ENCODE measurements around the gene PLEKHA5.

- no peak for TF ChIP-seq TEAD4 (IDR thresholded peaks at IDR 0.05; ENCODE audit: borderline replicate concordance, insufficient read depth)
- no peak for TF ChIP-seq CTCF (IDR thresholded peaks at IDR 0.05)
- TF ChIP-seq EP300 (IDR thresholded peaks at IDR 0.05; ENCODE audit: borderline replicate concordance in 1 of 2, low read depth in 1 of 2, low read length in 1 of 2) = no peak
- TF ChIP-seq MXI1 (IDR thresholded peaks at IDR 0.05; ENCODE audit: low read depth, low read length) = no peak
- TF ChIP-seq EZH2phosphoT487 (IDR thresholded peaks at IDR 0.05; ENCODE audit: borderline replicate concordance, low read depth) = no peak
- TF ChIP-seq POLR2AphosphoS5 (IDR thresholded peaks at IDR 0.05; ENCODE audit: low read depth, low read length) = no peak
- TF ChIP-seq CHD2 (IDR thresholded peaks at IDR 0.05; ENCODE audit: low read length, partially characterized antibody) = no peak
- no peak for TF ChIP-seq FOXM1 (IDR thresholded peaks at IDR 0.05; ENCODE audit: low read depth)
Observed at GRCh38 chr12:19203013-19203412, 73.5 kb downstream of the PLEKHA5 start.
